ENCODE results near the gene ZNF775.

ZNF775 gene

GRCh38 chr7:150435390-150436073, 56.4 kb downstream of the ZNF775 start:
- 100% methylated on average over 1 of the region's 8 CpGs for WGBS (ENCODE audit: extremely low coverage, insufficient coverage, low lambda C conversion rate)
- H3K4me2 ChIP-seq (ENCODE audit: low read length) = no peak overlapping the region

GRCh38 chr7:150439967-150440366, 60.8 kb downstream of the ZNF775 start:
- Histone ChIP-seq H3K23ac (ENCODE audit: low read length) (no peak overlapping the region), H4K5ac (ENCODE audit: low read length) (no peak overlapping the region), H3K27me3 (ENCODE audit: insufficient read depth, low read length, poor library complexity) (no peaks in the 10 kb centered on the region), H2BK15ac (replicated peaks; ENCODE audit: low read depth) (no peak overlapping the region), H3K4me2 (ENCODE audit: low read length) (no peak overlapping the region), H2BK5ac (ENCODE audit: low read length) (no peak overlapping the region), H3K18ac (ENCODE audit: low read length) (no peak overlapping the region), H3K36me3 (ENCODE audit: control insufficient read depth, insufficient read depth, low read length) (no peaks in the 10 kb centered on the region), H4K8ac (ENCODE audit: low read depth, low read length) (no peak overlapping the region), H3K4me3 (ENCODE audit: low read length) (no peak overlapping the region), H3K79me2 (ENCODE audit: control insufficient read depth, insufficient read depth, low read length) (no peaks in the 10 kb centered on the region), H3K79me1 (ENCODE audit: low read length) (no peaks in the 10 kb centered on the region), H3K56ac (ENCODE audit: low read length) (no peak overlapping the region), H3K9ac (ENCODE audit: low read length) (no peak overlapping the region), H3K27ac (ENCODE audit: low read depth, low read length) (no peak overlapping the region), H2BK120ac (ENCODE audit: low read depth, low read length) (no peak overlapping the region), H2AK5ac (ENCODE audit: low read length) (no peak overlapping the region), H3K4me1 (ENCODE audit: control insufficient read depth, low read depth, low read length) (no peaks in the 10 kb centered on the region), H3K4ac (ENCODE audit: low read depth, low read length) (no peak overlapping the region)
- no peak for DNase-seq
- no CpG with 5 or more reads among the region's 2 CpGs for WGBS (ENCODE audit: extremely low coverage, insufficient coverage, low lambda C conversion rate)

More at GRCh38 chr7:150435390-150436073, 56.4 kb downstream of the ZNF775 start:
- no peak overlapping the region for H3K27ac ChIP-seq (ENCODE audit: low read depth, low read length)
- no peak overlapping the region for H2BK5ac ChIP-seq (ENCODE audit: low read length)
- H3K4me1 ChIP-seq (ENCODE audit: control insufficient read depth, low read depth, low read length) = no peaks in the 10 kb centered on the region
- no peak overlapping the region for H2BK15ac ChIP-seq (replicated peaks; ENCODE audit: low read depth)
- H4K8ac ChIP-seq (ENCODE audit: low read depth, low read length) = no peak overlapping the region
- DNase-seq = no peak
- H2AK5ac ChIP-seq (ENCODE audit: low read length) = no peak overlapping the region
- no peaks in the 10 kb centered on the region for H3K79me1 ChIP-seq (ENCODE audit: low read length)
- H3K23ac ChIP-seq (ENCODE audit: low read length) = no peak overlapping the region
- H3K4ac ChIP-seq (ENCODE audit: low read depth, low read length) = no peak overlapping the region
- H2BK120ac ChIP-seq (ENCODE audit: low read depth, low read length) = no peak overlapping the region
- no peak overlapping the region for H4K5ac ChIP-seq (ENCODE audit: low read length)
- H3K9ac ChIP-seq (ENCODE audit: low read length) = no peak overlapping the region
- no peaks in the 10 kb centered on the region for H3K36me3 ChIP-seq (ENCODE audit: control insufficient read depth, insufficient read depth, low read length)
- H3K18ac ChIP-seq (ENCODE audit: low read length) = no peak overlapping the region
- no peak overlapping the region for H3K4me3 ChIP-seq (ENCODE audit: low read length)
- H3K56ac ChIP-seq (ENCODE audit: low read length) = no peak overlapping the region
- no peaks in the 10 kb centered on the region for H3K27me3 ChIP-seq (ENCODE audit: insufficient read depth, low read length, poor library complexity)
- H3K79me2 ChIP-seq (ENCODE audit: control insufficient read depth, insufficient read depth, low read length) = no peaks in the 10 kb centered on the region

GRCh38 chr7:150441524-150441923, 62.4 kb downstream of the ZNF775 start:
- Histone ChIP-seq H2BK15ac (replicated peaks; ENCODE audit: low read depth) (no peak overlapping the region), H3K18ac (ENCODE audit: low read length) (no peak overlapping the region), H3K4ac (ENCODE audit: low read depth, low read length) (no peak overlapping the region), H3K56ac (ENCODE audit: low read length) (no peak overlapping the region), H4K5ac (ENCODE audit: low read length) (no peak overlapping the region), H2BK120ac (ENCODE audit: low read depth, low read length) (no peak overlapping the region), H3K36me3 (ENCODE audit: control insufficient read depth, insufficient read depth, low read length) (no peaks in the 10 kb centered on the region), H2BK5ac (ENCODE audit: low read length) (no peak overlapping the region), H4K8ac (ENCODE audit: low read depth, low read length) (no peak overlapping the region), H3K9ac (ENCODE audit: low read length) (no peak overlapping the region), H3K4me1 (ENCODE audit: control insufficient read depth, low read depth, low read length) (no peaks in the 10 kb centered on the region), H3K79me2 (ENCODE audit: control insufficient read depth, insufficient read depth, low read length) (no peaks in the 10 kb centered on the region), H3K23ac (ENCODE audit: low read length) (no peak overlapping the region), H3K79me1 (ENCODE audit: low read length) (no peaks in the 10 kb centered on the region), H3K27ac (ENCODE audit: low read depth, low read length) (no peak overlapping the region), H2AK5ac (ENCODE audit: low read length) (no peak overlapping the region), H3K4me2 (ENCODE audit: low read length) (no peak overlapping the region), H3K4me3 (ENCODE audit: low read length) (no peak overlapping the region), H3K27me3 (ENCODE audit: insufficient read depth, low read length, poor library complexity) (no peaks in the 10 kb centered on the region)
- no peak for DNase-seq

- H2BK5ac ChIP-seq (ENCODE audit: low read length) = no peak overlapping the region
- H3K27ac ChIP-seq (ENCODE audit: low read depth, low read length) = no peak overlapping the region
- no peak overlapping the region for H3K4ac ChIP-seq (ENCODE audit: low read depth, low read length)
- H3K18ac ChIP-seq (ENCODE audit: low read length) = no peak overlapping the region
- no peak for DNase-seq
- H2BK15ac ChIP-seq (replicated peaks; ENCODE audit: low read depth) = no peak overlapping the region
- no peak overlapping the region for H4K5ac ChIP-seq (ENCODE audit: low read length)
- no peak overlapping the region for H3K23ac ChIP-seq (ENCODE audit: low read length)
- no CpG with 5 or more reads among the region's 20 CpGs for WGBS (ENCODE audit: extremely low coverage, insufficient coverage, low lambda C conversion rate)
- H2BK120ac ChIP-seq (ENCODE audit: low read depth, low read length) = no peak overlapping the region
- no peaks in the 10 kb centered on the region for H3K79me1 ChIP-seq (ENCODE audit: low read length)
- no peak overlapping the region for H3K4me3 ChIP-seq (ENCODE audit: low read length)
- no peak overlapping the region for H3K56ac ChIP-seq (ENCODE audit: low read length)
- H3K36me3 ChIP-seq (ENCODE audit: control insufficient read depth, insufficient read depth, low read length) = no peaks in the 10 kb centered on the region
- no peaks in the 10 kb centered on the region for H3K79me2 ChIP-seq (ENCODE audit: control insufficient read depth, insufficient read depth, low read length)
- H3K27me3 ChIP-seq (ENCODE audit: insufficient read depth, low read length, poor library complexity) = no peaks in the 10 kb centered on the region
- H2AK5ac ChIP-seq (ENCODE audit: low read length) = no peak overlapping the region
- no peaks in the 10 kb centered on the region for H3K4me1 ChIP-seq (ENCODE audit: control insufficient read depth, low read depth, low read length)
- H4K8ac ChIP-seq (ENCODE audit: low read depth, low read length) = no peak overlapping the region
- no peak overlapping the region for H3K9ac ChIP-seq (ENCODE audit: low read length)
- H3K4me2 ChIP-seq (ENCODE audit: low read length) = no peak overlapping the region
Measured at GRCh38 chr7:150442811-150443210, 63.7 kb downstream of the ZNF775 start.

GRCh38 chr7:150443793-150444540, 64.8 kb downstream of the ZNF775 start:
- Histone ChIP-seq H3K27ac (ENCODE audit: low read depth, low read length) (no peak overlapping the region), H2BK15ac (replicated peaks; ENCODE audit: low read depth) (no peak overlapping the region), H4K8ac (ENCODE audit: low read depth, low read length) (no peak overlapping the region), H3K4me1 (ENCODE audit: control insufficient read depth, low read depth, low read length) (no peaks in the 10 kb centered on the region), H3K4me3 (ENCODE audit: low read length) (no peak overlapping the region), H3K36me3 (ENCODE audit: control insufficient read depth, insufficient read depth, low read length) (no peaks in the 10 kb centered on the region), H2AK5ac (ENCODE audit: low read length) (no peak overlapping the region), H3K4ac (ENCODE audit: low read depth, low read length) (no peak overlapping the region), H3K4me2 (ENCODE audit: low read length) (no peak overlapping the region), H3K23ac (ENCODE audit: low read length) (no peak overlapping the region), H2BK5ac (ENCODE audit: low read length) (no peak overlapping the region), H3K79me1 (ENCODE audit: low read length) (no peaks in the 10 kb centered on the region), H2BK120ac (ENCODE audit: low read depth, low read length) (no peak overlapping the region), H3K9ac (ENCODE audit: low read length) (no peak overlapping the region), H3K27me3 (ENCODE audit: insufficient read depth, low read length, poor library complexity) (no peaks in the 10 kb centered on the region), H3K18ac (ENCODE audit: low read length) (no peak overlapping the region), H3K79me2 (ENCODE audit: control insufficient read depth, insufficient read depth, low read length) (no peaks in the 10 kb centered on the region), H3K56ac (ENCODE audit: low read length) (no peak overlapping the region), H4K5ac (ENCODE audit: low read length) (no peak overlapping the region)
- WGBS (ENCODE audit: extremely low coverage, insufficient coverage, low lambda C conversion rate) = no CpG with 5 or more reads among the region's 18 CpGs
- DNase-seq = no peak

Measured in mesendoderm (in vitro differentiated cells).